CD4-positive, alpha-beta T cell (primary cell): ENCODE results near the gene FBXO38. TPM values are rescaled to one million over a fixed set of nuclear protein-coding genes. Genes with fewer than 3 reads are reported as not detected.

Experiments
- ATAC-seq: fragments of 200-7000 bp; cut with Tn5 transposase; one replicate; pipeline ENCODE4 v1.10.0; 2022; ENCODE audit warnings: mild to moderate bottlenecking; ENCODE audit not compliant: poor library complexity
- CTCF ChIA-PET: fragments of 350-600 bp; sonication (Branson Sonifier 250); formaldehyde crosslinking; loops from one replicate; lab custom pipeline; 2021; ENCODE audit warnings: antibody characterized with exemption, inconsistent platforms; lab: Charles Lee
- POLR2A ChIA-PET: fragments of 350-600 bp; sonication (Branson Sonifier 250); formaldehyde crosslinking; loops from one replicate; lab custom pipeline; 2021; ENCODE audit warnings: antibody characterized with exemption, inconsistent platforms; lab: Charles Lee
- DNase-seq, 14 experiments: peaks; one replicate each; pipeline ENCODE4 v3.0.0-alpha.2; 2013 to 2020; ENCODE audit warnings: mixed read lengths in 2 of 14
- H3K27ac ChIP-seq, 2 donors: one replicate each; pipeline versions ENCODE4 v1.5.1 to v1.7.0; 2013; ENCODE audit warnings: low read length in 2 of 2, low read depth in 1 of 2, mild to moderate bottlenecking in 1 of 2
- H3K27me3 ChIP-seq, 2 experiments: 1 replicate in 1 of 2; 2 replicates in 1 of 2; pipeline versions ENCODE4 v1.6.1 to v1.7.0; 2013; ENCODE audit warnings: low read length in 2 of 2, control low read depth in 1 of 2, mild to moderate bottlenecking in 1 of 2, moderate library complexity in 1 of 2; ENCODE audit not compliant: insufficient read depth in 2 of 2, control insufficient read depth in 1 of 2
- H3K36me3 ChIP-seq: one replicate; pipeline ENCODE4 v1.6.1; 2013; ENCODE audit warnings: low read length, control low read depth; ENCODE audit not compliant: insufficient read depth
- H3K4me1 ChIP-seq: one replicate; pipeline ENCODE4 v1.6.1; 2013; ENCODE audit warnings: low read length, control low read depth; ENCODE audit not compliant: insufficient read depth
- H3K4me3 ChIP-seq: one replicate; pipeline ENCODE4 v1.5.1; 2013; ENCODE audit warnings: mild to moderate bottlenecking, low read length, moderate library complexity
- H3K9me3 ChIP-seq, 2 experiments: 1 replicate in 1 of 2; 2 replicates in 1 of 2; pipeline versions ENCODE4 v1.6.1 to v1.7.0; 2013; ENCODE audit warnings: low read length in 2 of 2, mild to moderate bottlenecking in 2 of 2, control low read depth in 1 of 2, moderate library complexity in 1 of 2; ENCODE audit not compliant: control insufficient read depth in 1 of 2, insufficient read depth in 1 of 2
- H3K27ac Mint-ChIP-seq: one replicate; pipeline ENCODE4 v1.8.0; 2020; ENCODE audit warnings: mixed read lengths
- H3K27me3 Mint-ChIP-seq: one replicate; pipeline ENCODE4 v1.8.0; 2021; ENCODE audit warnings: mixed read lengths
- H3K36me3 Mint-ChIP-seq: one replicate; pipeline ENCODE4 v1.8.0; 2021; ENCODE audit warnings: low read depth, mixed read lengths
- H3K4me1 Mint-ChIP-seq: one replicate; pipeline ENCODE4 v1.8.0; 2021; ENCODE audit warnings: low read depth, mixed read lengths
- H3K4me3 Mint-ChIP-seq: one replicate; pipeline ENCODE4 v1.8.0; 2020; ENCODE audit warnings: mild to moderate bottlenecking, mixed read lengths
- H3K9me3 Mint-ChIP-seq: one replicate; pipeline ENCODE4 v1.8.0; 2020; ENCODE audit warnings: mixed read lengths
- intact Hi-C, 2 experiments: fragments of 100-400 bp; cut with DNase I in 1 of 2; cut with micrococcal nuclease in 1 of 2; formaldehyde crosslinking; loops; one replicate each; pipeline versions ENCODE4 v1.15.1 to v1.9.0; 2023 to 2025; cut with DNase I, micrococcal nuclease
- total RNA-seq, 174 experiments: library from RNA in 2 of 174; stranded (reverse) in 2 of 174; gene quantifications; one replicate each; pipeline ENCODE4 v1.2.3 and lab custom pipeline; 2021 to 2026
- TF ChIP-seq, protein P1 (sequence below): fragments of 200-600 bp; IDR thresholded peaks from one replicate; pipeline ENCODE4 v1.8.0; 2022; ENCODE audit warnings: antibody characterized with exemption, mild to moderate bottlenecking

Gene FBXO38
- total RNA-seq, 2 experiments from 2014 or later = 45.7 to 47.3 TPM

DNA sequence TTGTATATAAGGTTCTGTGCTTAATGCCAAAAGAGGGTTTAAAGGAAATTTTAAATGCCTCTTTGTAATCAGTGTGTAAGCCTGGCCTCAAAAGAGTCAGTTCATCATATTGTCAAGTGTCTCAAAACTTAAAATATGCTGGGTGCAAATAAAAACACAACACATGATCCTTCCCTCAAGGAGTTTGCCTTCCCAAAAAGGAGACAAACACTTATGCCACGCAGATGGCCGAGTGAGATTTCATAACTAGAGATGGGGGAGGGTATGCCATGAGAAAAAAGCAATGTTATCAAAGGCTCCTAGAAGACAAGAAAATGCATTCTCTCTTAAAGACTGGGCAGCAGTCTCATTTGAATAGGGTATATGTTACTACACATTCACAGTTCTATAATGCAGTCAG, 55.2 kb downstream of the FBXO38 start:
- no peak overlapping the region for H3K4me3 Mint-ChIP-seq

DNA sequence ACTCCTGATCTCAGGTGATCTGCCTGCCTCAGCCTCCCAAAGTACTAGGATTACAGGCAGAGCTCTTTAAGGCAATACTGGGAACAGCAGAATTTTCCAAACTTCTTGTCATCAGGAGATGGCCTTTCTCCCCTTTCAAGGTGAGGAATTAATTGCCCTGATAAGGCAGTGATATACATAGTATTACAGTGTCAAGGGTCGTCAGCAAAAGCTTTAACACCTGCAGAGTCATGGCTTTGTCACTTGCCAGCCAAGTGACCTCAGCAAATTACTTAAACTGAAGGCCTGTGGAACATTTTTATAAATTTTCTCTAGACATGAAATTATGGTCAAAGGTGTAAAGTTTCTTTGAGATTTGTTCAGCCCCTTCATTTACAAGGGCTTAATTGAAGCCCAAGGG, 59.5 kb downstream of the FBXO38 start:
- intact Hi-C loops = loop anchor here (5.0 to 10.0 kb wide), 4 partner anchors 592 to 829 kb away; partner anchors contain the start of gene AFAP1L1 (in 1 of the 2)
- CTCF ChIA-PET = interaction anchor here (1.5 to 4.1 kb wide), 3 partner anchors 23 to 592 kb away, joined by 4 to 23 read pairs (median 5); no protein-coding TSS in a partner anchor
- no peak overlapping the region for H3K27ac Mint-ChIP-seq
- no peaks in the 10 kb centered on the region for H3K27me3 ChIP-seq
- H3K27ac ChIP-seq = no peak overlapping the region
- H3K27me3 Mint-ChIP-seq = no peaks in the 10 kb centered on the region
- peaks cover 51% of the 10 kb centered on the region for H3K36me3 Mint-ChIP-seq
- no peak for ATAC-seq
- no peaks in the 10 kb centered on the region for H3K4me1 Mint-ChIP-seq
- no peaks in the 10 kb centered on the region for H3K4me1 ChIP-seq
- DNase-seq = no peak
- H3K4me3 Mint-ChIP-seq = no peak overlapping the region
- peaks cover 41% of the 10 kb centered on the region for H3K36me3 ChIP-seq
- POLR2A ChIA-PET = interaction anchor here (0.8 kb wide), 1 partner anchor 11 kb away, joined by 3 read pairs; no protein-coding TSS in a partner anchor
- no peak overlapping the region for H3K4me3 ChIP-seq
- no peaks in the 10 kb centered on the region for H3K9me3 Mint-ChIP-seq
- H3K9me3 ChIP-seq = no peaks in the 10 kb centered on the region
- TF ChIP-seq, protein P1, sequence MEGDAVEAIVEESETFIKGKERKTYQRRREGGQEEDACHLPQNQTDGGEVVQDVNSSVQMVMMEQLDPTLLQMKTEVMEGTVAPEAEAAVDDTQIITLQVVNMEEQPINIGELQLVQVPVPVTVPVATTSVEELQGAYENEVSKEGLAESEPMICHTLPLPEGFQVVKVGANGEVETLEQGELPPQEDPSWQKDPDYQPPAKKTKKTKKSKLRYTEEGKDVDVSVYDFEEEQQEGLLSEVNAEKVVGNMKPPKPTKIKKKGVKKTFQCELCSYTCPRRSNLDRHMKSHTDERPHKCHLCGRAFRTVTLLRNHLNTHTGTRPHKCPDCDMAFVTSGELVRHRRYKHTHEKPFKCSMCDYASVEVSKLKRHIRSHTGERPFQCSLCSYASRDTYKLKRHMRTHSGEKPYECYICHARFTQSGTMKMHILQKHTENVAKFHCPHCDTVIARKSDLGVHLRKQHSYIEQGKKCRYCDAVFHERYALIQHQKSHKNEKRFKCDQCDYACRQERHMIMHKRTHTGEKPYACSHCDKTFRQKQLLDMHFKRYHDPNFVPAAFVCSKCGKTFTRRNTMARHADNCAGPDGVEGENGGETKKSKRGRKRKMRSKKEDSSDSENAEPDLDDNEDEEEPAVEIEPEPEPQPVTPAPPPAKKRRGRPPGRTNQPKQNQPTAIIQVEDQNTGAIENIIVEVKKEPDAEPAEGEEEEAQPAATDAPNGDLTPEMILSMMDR = no peak

More for the DNA sequence above, 55.2 kb downstream of the FBXO38 start:
- Mint-ChIP-seq H3K36me3 (peaks cover 85% of the 10 kb centered on the region), H3K4me1 (no peaks in the 10 kb centered on the region), H3K9me3 (no peaks in the 10 kb centered on the region), H3K27ac (no peak overlapping the region), H3K27me3 (no peaks in the 10 kb centered on the region)
- Histone ChIP-seq H3K27ac (no peak overlapping the region), H3K36me3 (peaks cover 75% of the 10 kb centered on the region), H3K4me1 (no peaks in the 10 kb centered on the region), H3K27me3 (no peaks in the 10 kb centered on the region), H3K4me3 (no peak overlapping the region), H3K9me3 (no peaks in the 10 kb centered on the region)
- ChIA-PET CTCF (interaction anchor here (1.6 kb wide), 1 partner anchor 302 kb away, joined by 3 read pairs; no protein-coding TSS in a partner anchor), POLR2A (no interaction called here)
- DNase-seq (no peak), ATAC-seq (no peak)
- TF ChIP-seq, protein P1 = no peak
- intact Hi-C loops = no loop called here

DNA sequence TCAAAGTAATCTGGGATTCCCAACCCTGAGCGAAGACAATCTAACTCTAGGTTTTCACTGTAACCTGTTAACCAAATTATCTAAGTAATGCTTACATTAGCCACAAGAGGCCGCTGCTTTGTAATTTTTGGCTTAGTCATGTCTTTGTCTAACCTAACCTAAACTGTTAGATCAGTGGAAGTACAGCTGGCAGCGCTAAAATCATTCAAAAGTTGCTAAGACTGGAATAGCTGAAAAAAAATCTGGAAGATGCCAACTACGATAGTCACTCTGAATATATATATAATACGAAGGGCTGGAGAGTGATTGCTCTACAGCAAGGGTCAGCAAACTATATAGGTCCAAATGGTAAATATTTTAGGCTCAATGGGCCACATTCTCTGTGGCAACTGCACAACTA, 60.2 kb downstream of the FBXO38 start:
- DNase-seq (peak in 11 of 14 experiments; percentile 4 to 71 (median 25)), ATAC-seq (peak; percentile 83)
- no peaks in the 10 kb centered on the region for H3K9me3 ChIP-seq
- TF ChIP-seq, protein P1 = peak; percentile 83
- H3K36me3 Mint-ChIP-seq = peaks cover 44% of the 10 kb centered on the region
- H3K4me1 ChIP-seq = no peaks in the 10 kb centered on the region
- intact Hi-C loops = loop anchor here (1.0 to 10.0 kb wide), 7 partner anchors 287 to 828 kb away; partner anchors contain the start of gene AFAP1L1 (in 1 of the 2)
- CTCF ChIA-PET = interaction anchor here (0.6 to 4.1 kb wide), 6 partner anchors 9 to 591 kb away, joined by 3 to 23 read pairs (median 4); no protein-coding TSS in a partner anchor
- H3K27me3 ChIP-seq = no peaks in the 10 kb centered on the region
- H3K9me3 Mint-ChIP-seq = no peaks in the 10 kb centered on the region
- H3K27ac ChIP-seq = no peak overlapping the region
- POLR2A ChIA-PET = no interaction called here
- no peak overlapping the region for H3K4me3 Mint-ChIP-seq
- no peak overlapping the region for H3K27ac Mint-ChIP-seq
- H3K4me1 Mint-ChIP-seq = no peaks in the 10 kb centered on the region
- no peaks in the 10 kb centered on the region for H3K27me3 Mint-ChIP-seq
- no peak overlapping the region for H3K4me3 ChIP-seq
- H3K36me3 ChIP-seq = peaks cover 34% of the 10 kb centered on the region
